Upper lobe of left lung (tissue), 6 donors: ENCODE results near the gene SHKBP1. TPM values are rescaled to one million over a fixed set of nuclear protein-coding genes. Genes with fewer than 3 reads are reported as not detected.

ENCODE experiments used
- ATAC-seq, 2 donors: fragments of 200-7000 bp; cut with Tn5 transposase; one replicate each; pipeline ENCODE4 v1.9.1; 2022; ENCODE audit warnings: mild to moderate bottlenecking in 2 of 2, moderate library complexity in 2 of 2; ENCODE audit not compliant: low FRiP score in 2 of 2
- DNase-seq, 2 donors: peaks; one replicate each; pipeline ENCODE4 v3.0.0-alpha.2; 2019 to 2020
- H3K27ac ChIP-seq, 4 donors: fragments of 200-600 bp; sonication (generic); one replicate each; pipeline ENCODE4 v1.5.1; 2016 to 2019
- H3K27me3 ChIP-seq, 4 donors: fragments of 200-600 bp; sonication (generic); one replicate each; pipeline ENCODE4 v1.5.1; 2017 to 2019
- H3K36me3 ChIP-seq, 4 donors: fragments of 200-600 bp; sonication (generic); one replicate each; pipeline ENCODE4 v1.5.1; 2016 to 2019
- H3K4me1 ChIP-seq, 4 donors: fragments of 200-600 bp; sonication (generic); one replicate each; pipeline ENCODE4 v1.5.1; 2018 to 2019
- H3K4me3 ChIP-seq, 4 donors: fragments of 200-600 bp; sonication (generic); one replicate each; pipeline ENCODE4 v1.5.1; 2017 to 2019; ENCODE audit warnings: mild to moderate bottlenecking in 2 of 4, moderate library complexity in 1 of 4
- H3K9me3 ChIP-seq, 4 donors: fragments of 200-600 bp; sonication (generic); one replicate each; pipeline ENCODE4 v1.5.1; 2018 to 2019
- CTCF ChIP-seq, 6 experiments: fragments of 450-650 bp in 4 of 6; fragments of 200-600 bp in 2 of 6; sonication (generic) in 2 of 6; IDR thresholded peaks; one replicate each; pipeline ENCODE4 v1.5.1; 2016 to 2019; ENCODE audit warnings: antibody characterized with exemption in 6 of 6
- EP300 ChIP-seq, 4 donors: sonication (generic); formaldehyde crosslinking; IDR thresholded peaks; one replicate each; pipeline ENCODE4 v1.5.1; 2017; ENCODE audit warnings: antibody characterized with exemption in 4 of 4, control low read depth in 2 of 4
- POLR2A ChIP-seq, 4 donors: fragments of 450-650 bp; IDR thresholded peaks; one replicate each; pipeline ENCODE4 v1.5.1; 2016 to 2017; ENCODE audit warnings: antibody characterized with exemption in 4 of 4, mild to moderate bottlenecking in 2 of 4
- POLR2AphosphoS5 ChIP-seq, 2 donors: sonication (generic); formaldehyde crosslinking; IDR thresholded peaks; one replicate each; pipeline ENCODE4 v1.5.1; 2017; ENCODE audit warnings: antibody characterized with exemption in 2 of 2
- WGBS, 2 donors: methylation state at CpG; one replicate each; pipeline ENCODE4 v1.1.5; 2017 to 2018; 5-methylcytosine and 5-hydroxymethylcytosine counted together
- total RNA-seq, 6 donors: library from RNA; depleted of rRNA in 4 of 6; stranded (reverse); fragments of >200 nt in 4 of 6; gene quantifications; one replicate each; pipeline versions ENCODE4 v1.1.0 to v1.2.1, GENCODE V29; 2016 to 2021
- donor health status: DM: no; HTN: no; CAD: no; lungs with moderate emphysema.
- donor health status: DM: no; HTN: yes; CAD: no; lungs with severe emphysema.

Gene SHKBP1
- total RNA-seq, 6 donors from 2014 or later, result 60.6 to 232 (median 90.2) TPM

DNA sequence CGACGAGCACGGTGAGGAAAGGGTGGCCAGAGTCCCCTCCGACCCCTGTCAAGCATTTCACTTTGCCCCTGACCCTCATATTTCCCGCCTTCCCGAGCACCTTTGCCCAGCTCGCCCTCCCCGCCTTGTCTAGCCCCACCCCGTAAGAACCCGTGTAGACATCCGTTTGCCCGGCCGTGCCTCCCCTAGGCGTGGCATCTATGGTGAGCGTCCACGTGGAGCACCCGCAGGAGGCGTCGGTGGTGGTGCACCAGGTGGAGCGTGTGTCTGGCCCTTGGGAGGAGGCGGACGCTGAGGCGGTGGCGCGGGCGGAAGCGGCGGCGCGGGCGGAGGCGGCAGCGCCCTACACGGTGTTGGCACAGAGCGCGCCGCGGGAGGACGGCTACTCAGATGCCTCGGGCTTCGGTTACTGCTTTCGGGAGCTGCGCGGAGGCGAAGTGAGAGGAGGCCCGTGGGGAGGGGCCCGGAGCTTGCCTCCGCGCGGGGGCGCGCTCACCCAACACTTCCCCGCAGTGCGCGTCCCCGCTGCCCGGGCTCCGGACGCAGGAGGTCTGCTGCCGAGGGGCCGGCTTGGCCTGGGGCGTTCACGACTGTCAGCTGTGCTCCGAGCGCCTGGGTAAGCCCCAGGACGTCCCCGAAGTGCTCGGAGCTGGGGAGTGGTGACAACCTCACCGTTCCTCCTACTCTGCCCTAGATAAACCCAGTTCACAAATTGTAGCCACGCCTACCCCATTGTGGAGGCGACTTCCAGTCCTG, 28.7 kb downstream of the SHKBP1 start:
- Histone ChIP-seq H3K4me3 (peak overlapping the region; percentile 13 to 54 (median 46)), H3K27me3 (peaks cover 0 to 16% (median 8%) of the 10 kb centered on the region in 4 donors), H3K9me3 (no peaks in the 10 kb centered on the region), H3K4me1 (peaks cover 63 to 74% (median 71%) of the 10 kb centered on the region in 4 donors), H3K36me3 (no peaks in the 10 kb centered on the region), H3K27ac (peak overlapping the region; percentile 72 to 88 (median 86))
- ATAC-seq (peak; percentile 2 to 52), DNase-seq (peak; percentile 88 to 94)
- WGBS, 2 donors, result 3 to 5% methylated on average over 34 to 52 of the region's 71 CpGs
- TF ChIP-seq POLR2A (IDR thresholded peaks at IDR 0.05) (peak in 1 of 4 donors; percentile 67), CTCF (IDR thresholded peaks at IDR 0.05) (peak in 3 of 6 experiments; percentile 16 to 27 (median 24)), EP300 (IDR thresholded peaks at IDR 0.05) (no peak), POLR2AphosphoS5 (IDR thresholded peaks at IDR 0.05) (peak; percentile 42 to 65)

DNA sequence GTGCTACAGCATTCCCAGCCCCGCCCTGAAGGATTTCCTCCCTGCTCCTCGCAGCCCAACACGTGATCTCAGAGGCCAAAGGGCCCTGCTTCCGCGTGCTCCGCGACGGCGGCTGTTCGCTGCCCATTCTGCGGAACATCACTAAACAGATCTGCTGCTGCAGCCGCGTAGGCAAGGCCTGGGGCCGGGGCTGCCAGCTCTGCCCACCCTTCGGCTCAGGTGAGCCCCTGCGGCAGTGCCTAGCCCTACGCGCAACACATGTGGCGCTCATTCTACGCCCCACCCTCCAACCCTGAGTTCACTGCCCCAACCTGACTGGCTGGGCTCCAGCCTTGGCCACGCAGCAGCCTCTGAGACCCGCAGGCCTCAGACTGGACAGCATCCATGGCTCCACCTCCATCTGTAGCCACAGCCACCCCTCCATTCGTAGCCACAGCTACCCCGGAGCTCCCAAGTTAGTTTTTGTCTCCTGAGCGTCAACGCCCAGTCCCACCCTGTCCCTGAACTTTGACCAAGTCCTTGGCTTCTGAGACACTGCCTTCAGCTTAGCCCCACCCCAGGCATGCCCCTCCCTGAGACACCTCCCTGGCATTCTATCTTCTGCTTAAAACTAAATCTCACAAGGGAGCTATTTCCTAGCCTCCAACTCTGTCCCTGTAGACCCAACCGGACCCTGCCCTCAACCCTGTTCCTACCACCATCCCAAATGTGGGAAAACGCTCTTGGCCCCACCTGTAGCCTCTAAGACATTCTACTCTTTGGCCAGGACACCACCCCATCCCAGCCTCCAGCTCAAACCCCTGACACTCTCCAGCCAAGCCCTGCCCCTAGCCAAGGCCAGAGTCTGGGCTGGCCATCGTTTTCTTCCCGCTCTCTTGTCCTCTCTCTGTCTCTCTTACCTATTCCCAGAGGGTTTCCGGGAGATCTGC, 30.9 kb downstream of the SHKBP1 start:
- ATAC-seq (no peak), DNase-seq (peak in 1 of 2 donors; percentile 85)
- TF ChIP-seq CTCF (IDR thresholded peaks at IDR 0.05), result no peak
- H3K4me3 ChIP-seq, result no peak overlapping the region
- H3K27me3 ChIP-seq, result peaks cover 0 to 11% (median 0%) of the 10 kb centered on the region in 4 donors
- no peaks in the 10 kb centered on the region for H3K9me3 ChIP-seq
- WGBS, 2 donors, result 67 to 75% methylated on average over 23 to 27 of the region's 31 CpGs
- peaks cover 55 to 67% (median 64%) of the 10 kb centered on the region in 4 donors for H3K4me1 ChIP-seq
- no peaks in the 10 kb centered on the region for H3K36me3 ChIP-seq
- H3K27ac ChIP-seq, result no peak overlapping the region

DNA sequence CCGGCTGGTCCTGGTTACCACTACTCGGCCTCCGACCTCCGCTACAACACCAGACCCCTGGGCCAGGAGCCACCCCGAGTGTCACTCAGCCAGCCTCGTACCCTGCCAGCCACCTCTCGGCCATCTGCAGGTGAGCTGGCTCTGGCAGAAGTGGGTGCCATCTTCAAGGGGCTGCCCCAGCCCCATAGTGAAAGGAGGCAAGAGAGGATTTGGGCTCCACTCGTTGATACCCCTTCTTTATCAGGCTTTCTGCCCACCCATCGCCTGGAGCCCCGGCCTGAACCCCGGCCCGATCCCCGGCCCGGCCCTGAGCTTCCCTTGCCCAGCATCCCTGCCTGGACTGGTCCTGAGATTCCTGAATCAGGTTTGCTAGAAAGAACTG, 31.6 kb downstream of the SHKBP1 start:
- ATAC-seq (no peak), DNase-seq (peak in 1 of 2 donors; percentile 72)
- Histone ChIP-seq H3K27ac (no peak overlapping the region), H3K27me3 (peaks cover 0 to 11% (median 0%) of the 10 kb centered on the region in 4 donors), H3K36me3 (no peaks in the 10 kb centered on the region), H3K9me3 (no peaks in the 10 kb centered on the region), H3K4me1 (peaks cover 50 to 65% (median 58%) of the 10 kb centered on the region in 4 donors), H3K4me3 (no peak overlapping the region)
- WGBS, 2 donors, result 93 to 97% methylated on average over 12 to 14 of the region's 14 CpGs
- TF ChIP-seq POLR2AphosphoS5 (IDR thresholded peaks at IDR 0.05) (no peak), CTCF (IDR thresholded peaks at IDR 0.05) (no peak), EP300 (IDR thresholded peaks at IDR 0.05) (no peak), POLR2A (IDR thresholded peaks at IDR 0.05) (no peak)

GRCh38 chr19:40608957-40609356, 32.3 kb downstream of the SHKBP1 start:
- peak overlapping the region; percentile 73 to 87 (median 80) for H3K27ac ChIP-seq
- DNase-seq, result no peak
- no peaks in the 10 kb centered on the region for H3K9me3 ChIP-seq
- 71 to 74% methylated on average over 4 of the region's 4 CpGs for WGBS, 2 donors
- TF ChIP-seq POLR2A (IDR thresholded peaks at IDR 0.05) (no peak), POLR2AphosphoS5 (IDR thresholded peaks at IDR 0.05) (no peak), CTCF (IDR thresholded peaks at IDR 0.05) (no peak), EP300 (IDR thresholded peaks at IDR 0.05) (no peak)
- H3K36me3 ChIP-seq, result no peaks in the 10 kb centered on the region
- peaks cover 50 to 62% (median 56%) of the 10 kb centered on the region in 4 donors for H3K4me1 ChIP-seq
- H3K27me3 ChIP-seq, result peaks cover 0 to 14% (median 0%) of the 10 kb centered on the region in 4 donors
- H3K4me3 ChIP-seq, result peak overlapping the region in 2 of 4 donors; percentile 53 to 55
- ATAC-seq, result no peak
